Fibroblast of skin of scalp (primary cell): ENCODE data around the gene BTN3A1.

Experiments used
- DNase-seq: peaks from one replicate; pipeline ENCODE4 v3.0.0-alpha.2; 2013

The BTN3A1 gene

DNA sequence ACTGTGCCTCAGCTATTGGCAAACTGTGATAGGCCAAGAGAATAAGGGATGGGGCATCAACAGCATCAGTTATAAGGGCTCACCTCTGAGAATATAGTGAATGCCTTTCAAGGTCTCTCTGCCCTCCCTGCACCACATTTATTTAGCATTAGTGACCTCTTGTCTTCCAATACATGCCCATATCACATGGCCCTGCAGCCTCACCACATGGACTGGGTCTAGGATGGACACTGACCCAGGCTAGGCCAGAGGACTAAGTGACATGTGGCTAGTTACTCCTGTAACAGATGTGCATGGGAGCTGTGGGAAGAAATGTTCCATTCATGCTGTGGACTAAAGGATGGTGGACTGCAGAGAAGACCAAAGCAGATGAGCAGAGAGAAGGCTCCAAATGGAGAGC is 22.3 kb upstream of the BTN3A1 start:
- no peak for DNase-seq

DNA sequence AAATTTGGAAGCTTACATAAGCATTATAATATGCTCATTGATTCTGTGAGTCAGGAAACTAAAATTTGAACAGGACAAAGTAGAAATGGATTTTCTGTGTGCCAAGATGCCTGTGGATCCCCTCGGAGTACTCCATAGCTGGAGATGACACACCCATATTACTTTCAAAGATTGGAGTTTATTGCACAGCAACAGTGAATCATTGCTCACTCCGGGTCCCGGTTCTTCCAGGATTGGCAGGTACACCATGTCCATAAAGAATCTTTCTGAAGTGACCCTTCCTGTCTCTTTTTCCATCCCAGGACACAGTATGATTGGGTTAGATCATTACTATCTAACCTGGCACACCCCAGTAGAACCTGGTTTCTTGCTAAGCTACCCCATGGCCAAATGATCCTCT is 21.8 kb upstream of the BTN3A1 start:
- DNase-seq: no peak

DNA sequence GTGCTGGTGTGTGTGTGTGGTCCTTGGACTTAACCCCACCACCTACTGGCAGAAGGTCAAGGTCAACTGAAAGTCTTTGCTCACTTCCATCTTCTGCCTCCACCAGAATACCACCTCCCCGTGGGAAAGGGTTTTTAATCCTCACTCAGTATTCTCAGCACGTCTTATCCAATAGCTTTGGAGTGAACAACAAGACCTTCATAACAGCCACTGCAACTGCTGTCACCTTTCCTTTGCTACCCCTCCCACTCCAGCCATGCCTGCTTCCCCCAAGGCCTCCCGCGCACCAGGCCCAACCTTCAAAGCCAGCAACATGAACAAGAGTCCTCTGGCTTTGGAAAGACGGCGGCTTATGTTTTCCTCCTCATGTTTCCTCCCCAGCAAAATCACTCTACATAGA is 20.0 kb upstream of the BTN3A1 start:
- DNase-seq: no peak

DNA sequence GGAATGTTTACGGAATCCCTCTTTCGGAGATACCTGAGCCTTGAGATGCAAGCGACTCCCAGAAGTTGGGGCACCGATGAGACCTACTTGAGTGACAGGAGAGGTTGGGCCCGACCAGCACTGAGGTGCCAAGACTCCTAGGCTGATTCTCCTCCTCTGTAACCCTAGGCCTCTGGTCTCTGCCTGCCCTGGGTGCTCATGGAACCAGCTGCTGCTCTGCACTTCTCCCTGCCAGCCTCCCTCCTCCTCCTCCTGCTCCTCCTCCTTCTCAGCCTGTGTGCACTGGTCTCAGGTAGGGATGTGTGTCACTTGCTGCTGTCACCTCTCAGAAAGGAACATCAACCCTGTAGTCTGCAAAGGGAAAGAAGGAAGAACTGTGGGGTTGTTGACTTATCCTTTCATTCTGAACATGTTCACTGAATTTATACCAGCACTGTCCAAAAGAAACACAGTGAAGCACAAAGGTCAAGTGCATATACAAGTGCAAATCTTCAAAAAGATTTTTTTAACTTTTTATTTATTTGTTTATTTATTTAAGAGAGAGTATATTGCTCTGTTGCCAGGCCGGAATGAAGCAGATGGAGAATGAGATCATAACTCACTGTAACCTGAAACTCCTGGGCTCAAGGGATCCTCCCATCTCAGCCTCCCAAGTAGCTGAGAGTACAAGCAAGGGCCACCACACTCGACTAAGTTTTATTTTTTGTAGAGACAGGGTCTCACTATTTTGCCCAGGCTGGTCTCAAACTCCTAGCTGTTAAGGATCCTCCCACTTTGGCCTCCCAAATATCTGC is 18.3 kb upstream of the BTN3A1 start:
- peak; percentile 55 for DNase-seq

DNA sequence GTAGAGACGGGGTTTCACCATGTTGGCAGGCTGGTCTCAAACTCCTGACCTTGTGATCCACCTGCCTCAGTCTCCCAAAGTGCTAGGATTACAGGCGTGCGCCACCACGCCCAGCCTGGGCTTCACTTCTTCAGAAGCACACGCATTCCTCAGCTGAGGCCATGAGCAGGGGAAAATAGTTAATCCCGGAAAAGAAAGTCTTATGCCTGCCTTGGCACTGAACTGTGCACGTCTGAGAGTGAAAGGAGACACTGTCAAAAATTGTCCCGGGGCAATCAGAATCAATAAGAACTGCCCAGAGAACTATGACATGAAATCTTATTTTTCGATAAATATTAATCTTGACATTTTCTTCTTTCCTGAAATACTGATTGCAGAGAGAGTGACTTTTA is 16.3 kb upstream of the BTN3A1 start:
- DNase-seq: no peak

DNA sequence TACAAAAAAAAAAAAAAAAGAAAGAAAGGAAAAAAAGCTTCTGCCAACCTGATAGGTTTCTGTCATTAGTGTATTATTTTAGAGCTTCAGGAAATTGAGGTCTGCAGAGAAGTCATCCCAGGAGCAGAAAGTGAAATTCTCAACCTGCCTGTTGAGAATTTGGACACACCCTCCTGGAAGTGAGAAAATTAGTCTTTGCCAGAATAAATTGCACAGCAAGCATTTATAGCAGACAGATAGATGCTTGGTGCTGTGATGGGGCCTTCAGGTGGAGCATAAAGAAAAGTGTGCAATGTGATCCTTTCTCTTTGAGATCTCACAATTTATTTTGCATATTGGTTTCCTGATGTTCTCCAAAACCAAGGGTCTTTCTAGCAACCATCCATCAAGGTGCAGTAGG is 14.5 kb upstream of the BTN3A1 start:
- no peak for DNase-seq

DNA sequence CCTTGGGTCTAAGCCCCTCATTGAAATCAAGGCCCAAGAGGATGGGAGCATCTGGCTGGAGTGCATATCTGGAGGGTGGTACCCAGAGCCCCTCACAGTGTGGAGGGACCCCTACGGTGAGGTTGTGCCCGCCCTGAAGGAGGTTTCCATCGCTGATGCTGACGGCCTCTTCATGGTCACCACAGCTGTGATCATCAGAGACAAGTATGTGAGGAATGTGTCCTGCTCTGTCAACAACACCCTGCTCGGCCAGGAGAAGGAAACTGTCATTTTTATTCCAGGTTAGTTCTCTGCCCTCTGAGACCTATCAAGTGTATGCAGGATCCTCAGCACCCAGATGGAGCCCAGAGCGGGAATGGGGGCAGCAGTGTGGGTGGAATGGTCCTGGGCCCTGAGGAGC is 14.1 kb upstream of the BTN3A1 start:
- peak; percentile 33 for DNase-seq

DNA sequence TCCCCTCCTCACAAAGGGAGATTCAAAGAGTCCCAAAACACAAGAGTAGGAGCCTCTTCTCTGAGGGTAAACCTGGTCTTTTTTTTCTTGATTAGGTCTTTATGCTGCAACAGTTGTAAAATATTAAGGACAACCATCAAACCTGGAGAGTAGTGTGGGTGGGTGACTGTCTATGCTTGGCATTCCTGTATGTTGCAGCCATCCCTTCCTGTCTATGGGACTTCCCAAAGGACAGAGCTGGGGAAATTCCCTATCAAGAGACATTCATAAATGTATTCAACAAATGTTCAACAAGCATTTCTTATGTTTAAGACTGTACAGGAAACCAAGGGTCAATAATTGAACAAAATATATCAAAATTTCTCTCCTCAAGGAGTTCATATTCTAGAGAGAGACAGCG is 13.6 kb upstream of the BTN3A1 start:
- peak; percentile 31 for DNase-seq

DNA sequence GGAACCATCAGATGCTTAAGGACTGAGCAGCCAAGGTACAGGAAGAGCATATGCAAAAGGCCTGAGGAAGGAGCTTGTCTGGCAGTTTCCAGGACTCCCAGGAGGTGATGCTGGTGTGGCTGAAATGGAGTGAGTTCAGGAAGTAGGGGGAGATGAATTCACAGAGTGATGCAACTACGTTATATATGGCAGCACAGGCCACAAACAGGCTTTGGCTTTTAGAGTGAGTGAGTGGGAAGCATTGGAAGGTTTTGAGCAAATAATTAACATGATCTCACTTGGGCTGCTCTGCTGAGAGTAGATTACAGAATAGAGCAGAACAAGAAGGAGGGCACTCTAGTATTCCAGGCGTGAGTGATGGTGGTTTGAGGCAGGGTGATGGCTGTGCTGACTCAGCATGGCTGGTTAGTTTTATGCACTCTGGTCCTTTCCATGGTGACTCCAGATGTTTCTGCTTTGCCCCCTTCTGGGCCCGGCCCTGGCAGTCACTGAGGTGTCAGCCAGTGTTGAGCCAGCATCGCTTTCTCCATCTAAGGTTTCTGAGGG is 12.7 kb upstream of the BTN3A1 start:
- DNase-seq: peak; percentile 51

DNA sequence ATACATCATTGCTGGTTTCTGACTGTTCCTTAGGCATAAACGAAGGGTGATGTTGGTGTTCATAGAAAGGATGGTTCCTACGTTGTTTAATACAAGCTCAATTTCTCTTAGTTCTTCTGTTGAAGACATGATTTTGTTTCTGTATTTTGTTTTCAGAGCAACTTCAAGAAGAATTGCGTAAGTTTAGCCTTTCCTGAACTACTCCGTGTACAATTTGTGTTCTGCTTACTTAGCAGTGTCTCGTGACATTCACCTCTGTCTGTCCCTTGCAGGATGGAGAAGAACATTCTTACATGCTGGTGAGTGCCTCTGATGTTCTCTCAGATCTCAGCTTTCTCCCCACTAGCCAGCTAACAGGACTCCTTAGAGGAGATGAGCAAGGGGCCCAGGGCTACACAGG is 11.5 kb upstream of the BTN3A1 start:
- DNase-seq: no peak

DNA sequence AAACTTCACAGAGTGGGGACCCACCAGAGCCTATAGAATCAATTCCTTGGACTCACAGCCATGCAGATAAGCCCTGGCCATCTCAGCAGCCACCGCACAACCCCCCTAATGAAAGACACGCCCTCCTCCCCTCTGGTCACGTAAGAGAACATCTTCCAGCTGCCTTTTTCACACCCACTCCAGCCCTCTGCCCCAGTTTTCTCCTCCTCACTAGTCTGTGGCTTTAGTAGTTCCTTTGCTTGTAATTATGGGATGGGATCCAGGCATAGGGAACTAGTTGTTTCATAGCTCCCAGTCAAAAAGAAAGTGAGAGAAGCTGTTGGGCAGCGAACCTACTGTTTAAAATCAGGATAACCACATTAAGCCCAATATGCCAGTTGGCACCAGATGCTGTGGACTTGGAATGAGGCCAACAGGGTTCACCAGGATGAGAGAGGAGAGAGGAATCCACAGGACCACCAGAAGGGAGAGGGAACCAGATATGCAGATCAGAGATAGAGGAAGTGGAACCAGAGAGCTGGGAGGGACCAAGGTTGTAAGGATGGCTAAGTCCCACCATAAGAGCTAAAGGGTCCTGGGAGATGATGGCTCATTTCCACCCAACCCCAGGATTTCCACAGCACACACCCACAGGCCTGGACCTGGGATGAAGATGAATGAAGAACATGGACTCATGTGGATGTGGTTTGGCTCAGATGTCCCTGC is 9.0 kb upstream of the BTN3A1 start:
- no peak for DNase-seq

DNA sequence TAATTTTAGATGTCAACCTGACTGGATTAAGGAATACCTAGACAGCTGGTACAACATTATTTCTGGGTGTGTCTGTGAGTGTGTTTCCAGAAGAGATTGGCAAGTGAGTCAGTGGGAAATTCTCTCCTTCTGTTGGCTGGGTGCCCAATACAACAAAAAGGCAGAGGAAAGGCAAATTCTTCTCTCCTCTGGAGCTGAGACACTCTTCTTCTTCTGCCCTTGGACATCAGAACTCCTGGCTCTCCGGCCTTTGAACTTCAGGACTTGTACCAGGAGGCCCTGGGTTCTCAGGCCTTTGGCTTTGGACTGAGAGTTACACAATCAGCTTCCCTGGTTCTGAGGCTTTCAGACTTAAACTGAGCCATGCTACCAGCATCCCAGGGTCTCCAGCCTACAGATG is 7.8 kb upstream of the BTN3A1 start:
- DNase-seq: peak; percentile 85

DNA sequence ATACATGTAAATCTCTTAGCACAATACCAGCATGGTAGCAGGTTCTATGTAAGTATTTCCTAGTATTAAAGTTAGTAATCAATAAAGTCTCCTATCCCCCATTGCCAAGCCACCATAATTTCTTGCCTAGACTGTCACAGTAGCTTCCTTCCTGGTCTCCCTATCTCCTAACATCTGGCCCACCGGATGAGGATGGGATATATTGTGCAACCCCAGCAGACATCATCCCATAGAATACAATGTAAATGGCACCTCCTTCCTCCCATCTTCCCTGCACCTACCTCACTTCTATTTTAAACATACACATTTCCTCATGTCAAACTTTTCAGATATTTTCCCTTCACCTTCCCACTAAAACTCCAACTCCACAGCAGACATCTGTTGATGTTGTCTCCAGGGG is 3.5 kb upstream of the BTN3A1 start:
- DNase-seq: no peak

DNA sequence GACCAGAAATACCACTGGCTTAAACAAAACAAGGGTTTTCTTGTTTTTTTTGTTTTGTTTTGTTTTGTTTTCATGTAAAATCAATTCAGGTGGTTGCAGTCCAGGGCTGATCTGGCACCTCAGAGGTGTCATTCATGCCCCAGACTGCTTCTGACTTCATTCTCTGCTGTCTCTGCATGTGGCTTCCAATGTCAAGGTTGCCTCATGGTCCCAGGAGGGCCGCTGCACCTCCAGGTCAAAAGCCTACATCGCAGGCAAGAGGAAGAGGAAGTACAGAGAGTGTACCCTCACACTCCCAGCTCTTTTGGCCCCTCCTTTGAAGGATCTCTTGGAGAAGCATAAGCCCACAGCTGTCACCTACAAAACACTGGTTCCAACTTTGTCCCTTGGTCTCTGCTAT is 1.4 kb upstream of the BTN3A1 start:
- DNase-seq: no peak

DNA sequence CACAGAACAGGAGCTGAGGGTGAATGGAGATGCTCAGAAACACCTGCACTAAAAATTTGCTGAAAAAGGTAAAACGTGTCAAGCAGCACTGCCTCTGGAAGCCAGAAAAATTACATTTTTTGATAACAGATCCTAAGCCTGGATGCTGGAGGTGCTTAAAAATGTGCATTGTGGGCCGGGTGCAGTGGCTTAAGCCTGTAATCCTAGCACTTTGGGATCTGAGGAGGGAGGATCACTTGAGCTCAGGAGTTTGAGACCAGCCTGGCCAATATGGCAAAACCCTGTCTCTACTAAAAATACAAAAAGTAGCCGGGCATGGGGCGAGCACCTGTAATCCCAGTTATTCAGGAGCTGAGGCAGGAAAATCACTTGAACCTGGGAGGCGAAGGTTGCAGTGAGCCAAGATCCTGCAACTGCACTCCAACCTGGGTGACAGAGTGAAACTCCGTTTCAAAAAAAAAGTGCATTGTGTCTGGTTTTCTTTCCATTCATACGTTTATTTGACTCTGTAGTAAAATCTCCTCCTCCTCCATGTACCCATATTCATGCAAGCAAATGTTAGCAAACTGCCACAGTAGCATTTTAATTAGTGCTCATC is 587 bp upstream of the BTN3A1 start:
- no peak for DNase-seq

DNA sequence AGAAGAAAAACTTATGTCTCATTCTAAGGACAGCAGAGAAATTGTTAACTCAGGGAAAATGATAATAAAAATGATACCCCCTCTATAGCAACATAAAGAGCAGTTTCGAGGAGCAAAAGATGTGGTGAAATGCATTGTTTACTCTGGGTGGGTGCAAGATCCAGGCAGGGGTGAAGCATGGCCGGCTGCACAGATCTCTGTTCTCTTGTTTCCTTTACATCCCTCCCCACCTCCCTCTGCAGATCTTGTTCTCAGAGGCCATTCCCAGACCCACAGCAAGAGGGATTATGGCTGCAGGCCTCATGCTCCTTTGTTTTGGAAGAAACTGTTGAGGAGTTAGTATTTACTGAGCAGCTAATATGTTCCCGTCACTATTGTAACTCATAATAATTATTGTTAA is 1.8 kb downstream of the BTN3A1 start:
- DNase-seq: no peak

DNA sequence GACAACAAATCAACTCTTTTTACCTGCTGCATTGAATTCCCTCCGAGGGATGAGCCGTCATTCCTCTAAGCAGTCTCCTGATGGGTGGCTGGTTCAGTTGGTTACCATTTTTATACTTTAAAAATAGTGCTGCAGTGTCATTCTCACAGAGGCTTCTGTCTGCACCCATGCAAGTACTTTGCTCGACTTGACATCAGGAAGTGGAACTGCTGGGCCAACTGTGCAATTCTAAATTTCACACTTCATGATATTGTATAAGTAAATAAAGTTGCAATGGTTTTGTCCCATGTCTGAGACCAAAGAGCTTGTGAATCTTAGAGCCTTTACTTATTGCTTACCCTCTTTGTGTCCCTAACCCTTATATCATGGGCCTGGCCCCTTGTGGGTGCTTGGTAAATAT is 2.5 kb downstream of the BTN3A1 start:
- no peak for DNase-seq

DNA sequence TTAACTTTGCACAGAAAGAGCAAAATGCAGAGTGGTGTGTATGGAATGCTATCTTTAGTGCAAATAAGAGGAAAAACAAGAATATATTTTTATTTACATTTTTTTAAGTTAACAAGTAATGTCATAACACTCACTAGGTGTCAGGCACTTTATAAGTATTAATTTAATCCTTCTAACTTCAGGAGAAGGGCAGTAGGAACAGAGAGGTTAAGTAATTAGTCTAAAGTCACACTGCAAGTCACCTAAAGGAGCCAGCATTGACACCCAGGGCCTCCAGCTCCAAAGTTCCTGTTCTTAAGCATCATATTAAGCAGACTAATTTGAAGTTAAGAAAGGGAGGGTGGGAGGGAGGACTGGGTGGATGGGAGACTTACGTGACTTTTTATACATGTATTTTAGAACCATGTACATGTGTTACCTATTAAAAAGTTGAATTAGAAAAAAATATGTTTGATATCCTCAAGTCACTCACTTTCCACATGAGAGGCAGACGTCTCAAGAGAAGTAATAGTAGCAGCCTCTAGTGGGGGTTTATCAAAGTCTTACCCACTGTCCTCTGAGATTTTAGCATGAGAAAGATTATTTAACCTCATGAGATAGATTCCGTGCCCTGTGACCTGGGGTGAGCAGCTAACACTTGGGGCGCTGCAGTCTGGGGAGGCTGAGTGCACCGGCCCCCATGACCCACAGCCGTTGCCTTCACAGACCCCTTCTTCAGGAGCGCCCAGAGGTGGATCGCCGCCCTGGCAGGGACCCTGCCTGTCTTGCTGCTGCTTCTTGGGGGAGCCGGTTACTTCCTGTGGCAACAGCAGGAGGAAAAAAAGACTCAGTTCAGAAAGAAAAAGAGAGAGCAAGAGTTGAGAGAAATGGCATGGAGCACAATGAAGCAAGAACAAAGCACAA is 7.0 kb downstream of the BTN3A1 start:
- DNase-seq: no peak

DNA sequence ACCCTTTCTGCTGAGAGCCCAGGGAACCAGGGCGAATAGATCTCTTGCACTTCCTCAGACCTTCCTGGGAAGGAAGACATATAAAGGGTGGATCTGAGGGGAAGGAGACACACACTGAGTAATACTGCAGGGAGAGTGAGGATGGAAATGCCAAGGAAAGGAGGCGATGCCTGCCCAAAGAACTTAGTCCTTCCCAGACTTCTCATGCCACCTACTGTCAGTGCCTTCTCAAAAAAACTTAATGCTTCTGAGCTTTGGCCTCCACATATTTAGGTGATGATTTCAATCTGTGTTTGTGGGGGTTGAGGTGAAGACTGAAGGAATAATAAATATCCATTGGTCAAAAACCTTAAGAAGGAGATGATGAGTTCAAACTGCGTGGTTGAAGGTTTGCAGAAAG is 9.7 kb downstream of the BTN3A1 start:
- peak; percentile 29 for DNase-seq

DNA sequence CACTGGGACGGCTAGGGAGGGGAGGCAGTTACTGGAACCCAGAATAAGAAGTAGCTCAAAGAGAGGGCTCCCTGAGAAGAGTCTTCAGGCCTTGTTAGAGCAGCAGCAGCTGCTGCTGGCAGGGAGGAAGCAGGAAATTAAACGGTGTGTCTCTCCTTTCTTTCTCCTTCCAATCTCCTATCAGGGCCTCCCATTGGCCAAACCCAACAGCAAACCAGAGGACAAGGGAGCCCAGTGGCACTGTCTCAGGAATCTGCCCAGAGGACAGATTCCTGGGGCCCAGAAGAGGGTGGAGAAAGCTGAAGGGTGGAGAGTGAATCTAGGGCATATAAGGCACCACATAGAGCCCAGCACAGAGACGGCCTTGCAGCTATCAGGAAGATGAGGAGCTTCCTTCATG is 10.2 kb downstream of the BTN3A1 start:
- DNase-seq: no peak

DNA sequence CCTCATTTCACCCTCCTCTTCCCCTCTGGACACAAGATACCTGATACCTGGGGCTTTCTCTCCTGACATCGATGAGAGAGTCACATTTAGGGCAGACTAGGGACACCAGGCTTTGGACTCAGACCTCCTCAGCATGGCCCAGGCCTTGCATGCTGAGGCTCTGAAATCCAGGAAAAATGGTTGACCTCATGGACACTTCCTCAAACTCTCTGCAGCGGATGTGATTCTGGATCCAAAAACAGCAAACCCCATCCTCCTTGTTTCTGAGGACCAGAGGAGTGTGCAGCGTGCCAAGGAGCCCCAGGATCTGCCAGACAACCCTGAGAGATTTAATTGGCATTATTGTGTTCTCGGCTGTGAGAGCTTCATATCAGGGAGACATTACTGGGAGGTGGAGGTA is 10.9 kb downstream of the BTN3A1 start:
- no peak for DNase-seq

DNA sequence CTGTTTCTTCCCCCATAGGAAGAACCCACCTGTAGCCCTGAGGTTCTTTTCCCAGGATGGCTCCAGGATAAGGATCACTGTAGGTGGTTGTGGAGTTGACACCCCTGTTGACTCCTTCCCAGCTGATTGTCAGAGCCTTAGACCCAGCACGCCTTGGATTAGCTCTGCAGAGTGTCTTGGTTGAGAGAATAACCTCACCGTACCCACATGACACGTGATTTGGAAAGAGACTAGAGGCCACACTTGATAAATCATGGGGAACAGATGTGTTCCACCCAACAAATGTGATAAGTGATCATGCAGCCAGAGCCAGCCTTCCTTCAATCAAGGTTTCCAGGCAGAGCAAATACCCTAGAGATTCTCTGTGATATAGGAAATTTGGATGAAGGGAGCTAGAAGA is 12.2 kb downstream of the BTN3A1 start:
- no peak for DNase-seq
